Progenitor cell of endocrine pancreas (in vitro differentiated cells): ENCODE measurements around the gene SNRNP48. TPM values are rescaled to one million over a fixed set of nuclear protein-coding genes. Genes with fewer than 3 reads are reported as not detected.

Source experiments
- DNase-seq: peaks from one replicate; pipeline ENCODE4 v3.0.0; 2021; ENCODE audit warnings: low spot score; ENCODE audit not compliant: unreplicated experiment
- H3K27ac Mint-ChIP-seq: 2 replicates; pipeline ENCODE4 v1.8.0; 2021; ENCODE audit warnings: mild to moderate bottlenecking, moderate library complexity, mixed read lengths
- H3K27me3 Mint-ChIP-seq: 2 replicates; pipeline ENCODE4 v1.8.0; 2021; ENCODE audit warnings: mixed read lengths
- H3K36me3 Mint-ChIP-seq: 2 replicates; pipeline ENCODE4 v1.8.0; 2022; ENCODE audit warnings: mixed read lengths; ENCODE audit not compliant: insufficient read depth
- H3K4me1 Mint-ChIP-seq: 2 replicates; pipeline ENCODE4 v1.8.0; 2021; ENCODE audit warnings: low read depth, mixed read lengths
- H3K4me3 Mint-ChIP-seq: 2 replicates; pipeline ENCODE4 v1.8.0; 2021; ENCODE audit warnings: low read depth, mild to moderate bottlenecking, moderate library complexity, mixed read lengths
- H3K9me3 Mint-ChIP-seq: 2 replicates; pipeline ENCODE4 v1.8.0; 2021; ENCODE audit warnings: low read depth, mixed read lengths
- CTCF ChIP-seq: fragments of 200-600 bp; sonication (generic); IDR thresholded peaks from one replicate; pipeline ENCODE4 v1.5.0; 2021; ENCODE audit warnings: antibody characterized with exemption, mild to moderate bottlenecking; ENCODE audit not compliant: unreplicated experiment
- total RNA-seq: library from RNA; stranded (reverse); gene quantifications from 2 replicates; pipeline ENCODE4 v1.2.1, GENCODE V29; 2021

Gene SNRNP48
- total RNA-seq, 1 donor from 2014 or later = 19.2 TPM

- Mint-ChIP-seq H3K27me3 (no peaks in the 10 kb centered on the region), H3K36me3 (peaks cover 58% of the 10 kb centered on the region), H3K4me1 (peaks cover 51% of the 10 kb centered on the region), H3K27ac (peak overlapping the region; percentile 87), H3K9me3 (no peaks in the 10 kb centered on the region), H3K4me3 (no peak overlapping the region)
- no peak for TF ChIP-seq CTCF
- DNase-seq = no peak
Observed at GRCh38 chr6:7559651-7560385, 30.2 kb upstream of the SNRNP48 start.

GRCh38 chr6:7561153-7561964 is 28.6 kb upstream of the SNRNP48 start:
- H3K4me3 Mint-ChIP-seq = peak overlapping the region; percentile 29
- H3K27me3 Mint-ChIP-seq = no peaks in the 10 kb centered on the region
- DNase-seq = peak; percentile 69
- H3K36me3 Mint-ChIP-seq = peaks cover 66% of the 10 kb centered on the region
- no peak for TF ChIP-seq CTCF
- peak overlapping the region; percentile 95 for H3K27ac Mint-ChIP-seq
- peaks cover 43% of the 10 kb centered on the region for H3K4me1 Mint-ChIP-seq
- no peaks in the 10 kb centered on the region for H3K9me3 Mint-ChIP-seq

GRCh38 chr6:7562769-7563168 is 27.2 kb upstream of the SNRNP48 start:
- Mint-ChIP-seq H3K27me3 (no peaks in the 10 kb centered on the region), H3K4me3 (peak overlapping the region; percentile 12), H3K27ac (peak overlapping the region; percentile 93), H3K4me1 (peaks cover 42% of the 10 kb centered on the region), H3K36me3 (peaks cover 70% of the 10 kb centered on the region), H3K9me3 (no peaks in the 10 kb centered on the region)
- no peak for DNase-seq
- TF ChIP-seq CTCF = no peak

GRCh38 chr6:7566107-7566506 is 23.9 kb upstream of the SNRNP48 start:
- H3K36me3 Mint-ChIP-seq = peaks cover 71% of the 10 kb centered on the region
- no peaks in the 10 kb centered on the region for H3K9me3 Mint-ChIP-seq
- peaks cover 33% of the 10 kb centered on the region for H3K4me1 Mint-ChIP-seq
- no peak overlapping the region for H3K4me3 Mint-ChIP-seq
- H3K27ac Mint-ChIP-seq = peak overlapping the region; percentile 73
- no peaks in the 10 kb centered on the region for H3K27me3 Mint-ChIP-seq
- DNase-seq = no peak
- TF ChIP-seq CTCF = no peak

- peaks cover 72% of the 10 kb centered on the region for H3K36me3 Mint-ChIP-seq
- no peaks in the 10 kb centered on the region for H3K27me3 Mint-ChIP-seq
- H3K4me3 Mint-ChIP-seq = no peak overlapping the region
- H3K4me1 Mint-ChIP-seq = peaks cover 27% of the 10 kb centered on the region
- H3K27ac Mint-ChIP-seq = no peak overlapping the region
- H3K9me3 Mint-ChIP-seq = no peaks in the 10 kb centered on the region
- no peak for TF ChIP-seq CTCF
- DNase-seq = no peak
Observed at GRCh38 chr6:7566617-7567173, 23.3 kb upstream of the SNRNP48 start.
